Esophagus muscularis mucosa (tissue), 3 donors: ENCODE measurements around the gene NEK7.

Source experiments
- POLR2A ChIP-seq: fragments of 450-650 bp; IDR thresholded peaks from one replicate; pipeline ENCODE4 v1.6.1; 2017; ENCODE audit warnings: antibody characterized with exemption, moderate library complexity, mild to moderate bottlenecking, low read depth
- POLR2AphosphoS5 ChIP-seq, 2 donors: sonication (generic); formaldehyde crosslinking; IDR thresholded peaks; one replicate each; pipeline ENCODE4 v1.6.1; 2017; ENCODE audit warnings: antibody characterized with exemption in 2 of 2
- TF ChIP-seq, protein P1 (sequence below), 3 experiments: fragments of 200-600 bp in 2 of 3; fragments of 450-650 bp in 1 of 3; sonication (generic) in 2 of 3; IDR thresholded peaks; one replicate each; pipeline ENCODE4 v1.5.1; 2017 to 2019; ENCODE audit warnings: antibody characterized with exemption in 3 of 3, mild to moderate bottlenecking in 2 of 3, moderate library complexity in 1 of 3

DNA sequence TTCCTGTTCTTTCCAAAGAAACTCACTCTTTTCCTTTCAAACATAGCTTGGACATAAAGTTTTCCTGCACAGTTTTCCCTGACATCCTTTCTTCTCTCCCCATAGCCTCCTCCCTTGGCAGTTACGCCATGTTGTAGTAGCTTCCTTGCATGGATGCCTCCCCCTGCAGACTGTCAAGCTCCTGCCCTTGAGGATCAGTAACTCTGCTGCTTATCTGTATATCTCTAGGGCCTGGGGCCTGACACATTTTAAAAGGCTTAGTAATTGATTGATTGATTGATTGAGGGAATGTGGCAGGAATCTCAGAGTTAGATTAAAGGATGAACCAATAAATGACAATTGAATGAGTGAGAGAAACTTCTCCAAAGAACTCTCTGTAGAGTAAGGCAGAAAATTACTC, 143.7 kb downstream of the NEK7 start:
- TF ChIP-seq, protein P1, sequence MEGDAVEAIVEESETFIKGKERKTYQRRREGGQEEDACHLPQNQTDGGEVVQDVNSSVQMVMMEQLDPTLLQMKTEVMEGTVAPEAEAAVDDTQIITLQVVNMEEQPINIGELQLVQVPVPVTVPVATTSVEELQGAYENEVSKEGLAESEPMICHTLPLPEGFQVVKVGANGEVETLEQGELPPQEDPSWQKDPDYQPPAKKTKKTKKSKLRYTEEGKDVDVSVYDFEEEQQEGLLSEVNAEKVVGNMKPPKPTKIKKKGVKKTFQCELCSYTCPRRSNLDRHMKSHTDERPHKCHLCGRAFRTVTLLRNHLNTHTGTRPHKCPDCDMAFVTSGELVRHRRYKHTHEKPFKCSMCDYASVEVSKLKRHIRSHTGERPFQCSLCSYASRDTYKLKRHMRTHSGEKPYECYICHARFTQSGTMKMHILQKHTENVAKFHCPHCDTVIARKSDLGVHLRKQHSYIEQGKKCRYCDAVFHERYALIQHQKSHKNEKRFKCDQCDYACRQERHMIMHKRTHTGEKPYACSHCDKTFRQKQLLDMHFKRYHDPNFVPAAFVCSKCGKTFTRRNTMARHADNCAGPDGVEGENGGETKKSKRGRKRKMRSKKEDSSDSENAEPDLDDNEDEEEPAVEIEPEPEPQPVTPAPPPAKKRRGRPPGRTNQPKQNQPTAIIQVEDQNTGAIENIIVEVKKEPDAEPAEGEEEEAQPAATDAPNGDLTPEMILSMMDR (IDR thresholded peaks at IDR 0.05), result no peak
- TF ChIP-seq POLR2A, result no peak
- TF ChIP-seq POLR2AphosphoS5 (IDR thresholded peaks at IDR 0.05), result no peak
